HG03066 (cell line): ENCODE results near the gene NFYA.

Experiments used
- ATAC-seq: cut with Tn5 transposase; IDR thresholded peaks from one replicate; pipeline ENCODE4 v1.9.1; 2021; ENCODE audit warnings: low read depth; ENCODE audit not compliant: unreplicated experiment

The NFYA gene

DNA sequence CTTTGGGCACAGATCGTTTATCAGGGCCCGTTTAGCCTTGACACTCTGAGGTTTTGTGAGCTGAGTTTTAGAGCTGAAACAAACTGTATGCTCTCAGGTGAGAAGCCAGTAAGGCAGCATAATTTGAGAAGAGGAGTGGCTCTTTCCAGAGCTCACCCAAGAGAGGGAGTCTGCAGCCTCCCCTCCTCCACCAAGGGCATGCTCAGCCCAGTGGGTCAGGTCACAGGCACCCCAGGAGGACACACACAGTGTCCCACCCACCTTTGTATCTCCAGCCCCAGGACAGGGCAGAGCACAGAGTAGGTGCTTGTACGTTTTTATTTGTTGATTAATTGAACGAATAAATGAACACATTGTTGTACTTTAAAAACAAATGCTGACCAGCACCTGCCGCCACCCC, 27.1 kb upstream of the NFYA start:
- ATAC-seq: no peak

- no peak for ATAC-seq
Observed at GRCh38 chr6:41046084-41046483, 26.7 kb upstream of the NFYA start.

DNA sequence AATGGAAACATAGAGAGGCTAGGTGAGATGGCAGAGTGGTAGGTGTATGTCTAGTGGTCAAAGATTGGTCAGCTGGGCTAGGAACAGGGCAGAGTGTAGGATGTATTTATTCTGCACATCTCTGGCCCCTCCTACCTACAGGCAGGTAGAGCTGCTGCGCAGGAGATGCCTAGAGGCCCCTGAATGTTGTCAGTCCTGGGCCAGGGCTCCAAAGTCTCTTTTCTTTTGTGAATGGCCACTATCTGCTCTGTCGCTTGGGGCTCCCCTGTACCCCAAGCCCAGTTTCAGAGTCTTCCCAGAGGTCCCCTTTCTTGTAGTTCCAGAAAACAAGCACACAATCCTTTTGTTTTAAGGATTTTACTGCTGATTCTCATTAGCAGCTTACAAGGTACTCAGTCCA, 25.5 kb upstream of the NFYA start:
- ATAC-seq: no peak

GRCh38 chr6:41047745-41048732, 24.7 kb upstream of the NFYA start:
- ATAC-seq: no peak

GRCh38 chr6:41049521-41049920, 23.3 kb upstream of the NFYA start:
- ATAC-seq: no peak

DNA sequence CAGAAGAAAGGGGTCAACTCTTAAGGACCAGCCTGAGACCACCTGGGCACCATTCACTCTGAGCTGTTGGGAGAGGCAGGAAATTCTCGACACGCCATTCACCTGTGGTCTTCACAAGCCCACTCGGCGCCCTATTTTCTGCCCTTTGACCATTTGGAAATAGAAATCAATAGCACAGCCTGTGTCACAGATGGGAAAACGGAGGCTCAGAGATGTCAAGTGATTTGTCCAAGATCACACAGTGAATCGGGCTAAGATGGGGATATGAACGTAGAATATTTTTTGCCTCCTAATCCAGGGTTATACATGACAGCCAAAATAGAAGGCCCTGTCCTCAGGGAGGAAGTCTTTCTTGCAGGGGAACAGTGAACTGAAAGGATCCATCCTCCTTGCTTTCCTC, 22.8 kb upstream of the NFYA start:
- no peak for ATAC-seq

DNA sequence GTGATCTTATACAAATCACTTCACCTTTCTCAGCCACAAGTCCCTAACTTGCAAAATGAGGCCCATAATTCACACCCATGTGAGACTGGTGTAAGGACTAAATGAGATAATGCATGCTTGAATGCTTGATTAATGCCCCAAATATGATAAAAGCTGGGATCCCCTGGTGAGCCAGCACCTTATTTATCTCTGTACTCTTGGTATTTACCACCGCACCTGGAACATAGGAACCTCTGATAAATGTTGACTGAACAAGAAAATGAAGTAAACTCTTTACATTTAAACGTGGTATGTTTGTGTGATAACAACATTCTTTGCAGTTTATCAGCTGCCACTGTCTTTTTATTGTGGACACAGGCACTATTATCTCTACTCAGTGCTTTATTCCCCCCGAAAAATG, 22.2 kb upstream of the NFYA start:
- no peak for ATAC-seq

DNA sequence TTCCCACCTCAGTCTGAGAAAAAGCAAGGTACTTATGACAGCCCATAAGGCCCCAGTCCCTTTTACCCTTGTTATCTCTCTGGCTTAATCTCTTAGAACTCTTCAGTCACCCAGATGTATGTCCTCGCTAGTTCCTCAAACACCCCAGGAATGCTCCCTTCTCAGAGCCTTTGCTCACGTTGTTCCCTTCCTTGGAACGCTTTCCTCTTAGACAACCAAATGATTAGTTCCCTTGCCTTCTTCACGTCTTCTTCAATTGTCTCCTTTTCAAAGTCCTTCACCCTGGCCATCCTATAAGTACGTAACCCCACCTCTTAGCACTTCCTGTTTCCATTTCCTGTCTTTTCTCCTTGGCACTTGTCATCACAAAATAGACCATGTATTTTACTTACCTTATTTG, 20.9 kb upstream of the NFYA start:
- no peak for ATAC-seq

GRCh38 chr6:41053041-41053440, 19.7 kb upstream of the NFYA start, which contains the start of gene APOBEC2:
APOBEC2 (plus strand) TSS chr6:41053202; CDS start chr6:41053348, 146 bp downstream.
- ATAC-seq: no peak

- no peak for ATAC-seq
Observed at GRCh38 chr6:41054511-41054910, 18.3 kb upstream of the NFYA start.

- ATAC-seq: no peak
Observed at GRCh38 chr6:41055149-41055548, 17.6 kb upstream of the NFYA start.

GRCh38 chr6:41056768-41057490, 15.8 kb upstream of the NFYA start:
- ATAC-seq: no peak

GRCh38 chr6:41058783-41059181, 14.0 kb upstream of the NFYA start:
- no peak for ATAC-seq

GRCh38 chr6:41059556-41059955, 13.2 kb upstream of the NFYA start:
- no peak for ATAC-seq

- ATAC-seq: no peak
Observed at GRCh38 chr6:41061196-41061726, 11.5 kb upstream of the NFYA start.

DNA sequence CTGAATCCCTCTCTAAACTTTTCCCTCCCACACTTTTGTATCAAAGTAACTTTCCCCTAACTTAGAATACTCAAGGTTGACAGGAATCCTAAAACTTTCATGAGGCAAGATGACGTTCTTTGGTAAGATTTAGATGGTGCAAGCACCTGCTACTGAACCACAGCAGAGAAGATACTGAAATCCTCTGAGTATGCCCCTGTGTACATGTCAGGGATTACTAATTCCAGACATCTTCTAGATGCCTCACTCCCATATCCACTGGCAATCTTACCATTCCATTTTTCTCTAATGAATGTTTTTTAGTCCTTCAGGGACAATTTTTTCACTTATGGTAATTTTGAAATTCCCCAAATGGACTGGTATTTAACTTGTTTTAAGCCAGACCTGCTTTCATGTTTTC, 10.7 kb upstream of the NFYA start:
- no peak for ATAC-seq

GRCh38 chr6:41063884-41064285, 8.9 kb upstream of the NFYA start:
- ATAC-seq: no peak

DNA sequence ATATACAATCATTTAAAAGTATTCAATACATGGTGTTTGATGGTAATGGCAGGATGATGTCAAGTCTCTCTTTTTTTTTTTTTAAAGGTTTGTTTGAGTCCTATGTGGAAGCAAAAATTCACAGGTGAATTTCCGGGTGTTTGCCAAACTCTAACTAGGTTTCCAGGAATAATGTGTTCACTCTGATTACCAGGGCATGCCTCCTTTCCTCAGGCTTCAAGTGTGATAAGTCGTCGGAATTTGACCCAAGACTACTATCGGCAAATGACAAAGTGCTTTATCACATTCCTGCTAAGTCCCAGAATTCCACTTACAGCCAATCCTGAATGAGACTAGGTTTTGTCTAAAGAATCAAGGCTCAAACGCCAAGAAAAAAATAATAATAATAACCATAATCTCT, 7.9 kb upstream of the NFYA start:
- no peak for ATAC-seq

GRCh38 chr6:41065550-41066026, 7.2 kb upstream of the NFYA start:
- ATAC-seq: no peak

GRCh38 chr6:41066867-41067304, 5.9 kb upstream of the NFYA start:
- ATAC-seq: no peak

- ATAC-seq: no peak
Observed at GRCh38 chr6:41071501-41071922, 1.3 kb upstream of the NFYA start.
